ENCODE data around the gene RXYLT1.

The RXYLT1 gene

DNA sequence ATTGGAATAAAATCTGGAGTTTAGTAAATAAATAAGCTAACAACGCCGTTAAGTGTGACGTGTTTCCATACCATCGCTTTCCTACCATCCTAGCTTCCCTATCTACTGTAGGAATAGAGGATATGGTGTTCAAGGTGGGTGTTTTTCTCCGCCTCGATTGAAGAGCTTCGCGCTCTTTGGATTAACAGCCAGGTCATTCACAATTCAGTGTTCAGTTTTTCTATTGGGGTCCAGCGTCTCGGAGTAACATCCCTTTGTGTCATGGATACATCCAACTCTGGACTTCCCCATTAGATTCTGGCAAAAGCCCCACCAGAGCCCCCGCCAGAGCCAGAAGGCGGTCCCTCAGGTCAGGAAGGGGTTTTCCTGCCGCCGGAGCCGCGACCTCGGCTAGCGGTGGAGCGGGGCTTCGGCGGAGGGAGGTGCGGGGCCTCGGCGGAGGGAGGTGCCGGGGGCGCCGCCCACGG, 63.6 kb downstream of the RXYLT1 start:
- H3K36me3 ChIP-seq (ENCODE audit: control insufficient read depth in 1 of 2, insufficient read depth in 2 of 2, low read depth in 1 of 2, low read length in 2 of 2) = peaks cover 0 to 7% of the 10 kb centered on the region in 2 experiments
- H3K4ac ChIP-seq (ENCODE audit: low read depth in 1 of 2, low read length in 2 of 2) = no peak overlapping the region
- peak overlapping the region; percentile 100 for H3K9ac ChIP-seq (ENCODE audit: low read length)
- DNase-seq = no peak
- H2AFZ ChIP-seq (ENCODE audit: low read depth, low read length) = no peak overlapping the region
- no peak overlapping the region for H2BK5ac ChIP-seq (ENCODE audit: low read depth, low read length, poor library complexity, severe bottlenecking)
- H2BK15ac ChIP-seq (ENCODE audit: low read depth, poor library complexity, severe bottlenecking) = peak overlapping the region; percentile 96
- 18% methylated on average over 23 of the region's 28 CpGs for WGBS
- H3K23ac ChIP-seq (ENCODE audit: low read length in 2 of 2) = no peak overlapping the region
- peak overlapping the region; percentile 90 to 100 for H3K4me3 ChIP-seq (ENCODE audit: insufficient read depth in 1 of 2, low read depth in 1 of 2, low read length in 2 of 2)
- peak overlapping the region; percentile 91 for H3K4me2 ChIP-seq (ENCODE audit: low read length, poor library complexity, severe bottlenecking)
- H4K8ac ChIP-seq (ENCODE audit: low read length) = peak overlapping the region; percentile 37
- H3K27me3 ChIP-seq (ENCODE audit: control insufficient read depth in 1 of 2, insufficient read depth in 1 of 2, low read length in 2 of 2) = no peaks in the 10 kb centered on the region
- H2AK5ac ChIP-seq (ENCODE audit: low read length, severe bottlenecking) = no peak overlapping the region
- peak overlapping the region in 1 of 2 experiments; percentile 88 for H2BK12ac ChIP-seq (ENCODE audit: low read length in 2 of 2)
- no peak overlapping the region for H3K14ac ChIP-seq (ENCODE audit: low read length in 2 of 2)
- H3K27ac ChIP-seq (ENCODE audit: low read length, poor library complexity, severe bottlenecking) = peak overlapping the region; percentile 62
- no peaks in the 10 kb centered on the region for H3K9me3 ChIP-seq (ENCODE audit: control insufficient read depth, low read length)
- no peaks in the 10 kb centered on the region for H3K79me1 ChIP-seq (replicated peaks; ENCODE audit: low read length, poor library complexity, severe bottlenecking)
- H2BK120ac ChIP-seq (ENCODE audit: low read depth, low read length) = no peak overlapping the region
- H4K91ac ChIP-seq (ENCODE audit: low read length) = peak overlapping the region; percentile 27
- H3K4me1 ChIP-seq (ENCODE audit: control insufficient read depth, insufficient read depth, low read depth, low read length) = peaks cover 5% of the 10 kb centered on the region
- peak overlapping the region; percentile 35 to 83 for H3K18ac ChIP-seq (ENCODE audit: low read depth in 1 of 2, low read length in 2 of 2)

- Histone ChIP-seq H3K4me2 (ENCODE audit: low read length, poor library complexity, severe bottlenecking) (peak overlapping the region; percentile 91), H3K4me1 (ENCODE audit: control insufficient read depth, insufficient read depth, low read depth, low read length) (peaks cover 5% of the 10 kb centered on the region), H3K9ac (ENCODE audit: low read length) (peak overlapping the region; percentile 100), H2BK120ac (ENCODE audit: low read depth, low read length) (peak overlapping the region; percentile 98), H2BK12ac (ENCODE audit: low read length in 2 of 2) (peak overlapping the region; percentile 67 to 89), H3K36me3 (ENCODE audit: control insufficient read depth in 1 of 2, insufficient read depth in 2 of 2, low read depth in 1 of 2, low read length in 2 of 2) (peaks cover 0 to 7% of the 10 kb centered on the region in 2 experiments), H4K8ac (ENCODE audit: low read length) (peak overlapping the region; percentile 92), H2AFZ (ENCODE audit: low read depth, low read length) (peak overlapping the region; percentile 6), H3K27me3 (ENCODE audit: control insufficient read depth in 1 of 2, insufficient read depth in 1 of 2, low read length in 2 of 2) (no peaks in the 10 kb centered on the region), H3K9me3 (ENCODE audit: control insufficient read depth, low read length) (no peaks in the 10 kb centered on the region), H3K4me3 (ENCODE audit: insufficient read depth in 1 of 2, low read depth in 1 of 2, low read length in 2 of 2) (peak overlapping the region; percentile 90 to 100), H3K4ac (ENCODE audit: low read depth in 1 of 2, low read length in 2 of 2) (peak overlapping the region; percentile 53 to 98), H4K91ac (ENCODE audit: low read length) (peak overlapping the region; percentile 97), H2AK5ac (ENCODE audit: low read length, severe bottlenecking) (no peak overlapping the region), H3K14ac (ENCODE audit: low read length in 2 of 2) (peak overlapping the region; percentile 66), H3K79me1 (replicated peaks; ENCODE audit: low read length, poor library complexity, severe bottlenecking) (no peaks in the 10 kb centered on the region), H2BK15ac (ENCODE audit: low read depth, poor library complexity, severe bottlenecking) (peak overlapping the region; percentile 96), H3K27ac (ENCODE audit: low read length, poor library complexity, severe bottlenecking) (peak overlapping the region; percentile 44), H3K18ac (ENCODE audit: low read depth in 1 of 2, low read length in 2 of 2) (peak overlapping the region; percentile 80 to 97), H3K23ac (ENCODE audit: low read length in 2 of 2) (peak overlapping the region; percentile 5 to 29), H2BK5ac (ENCODE audit: low read depth, low read length, poor library complexity, severe bottlenecking) (peak overlapping the region; percentile 36)
- WGBS = 1% methylated on average over 59 of the region's 80 CpGs
- DNase-seq = peak; percentile 94
Measured at GRCh38 chr12:63843721-63844390, 64.1 kb downstream of the RXYLT1 start.

DNA sequence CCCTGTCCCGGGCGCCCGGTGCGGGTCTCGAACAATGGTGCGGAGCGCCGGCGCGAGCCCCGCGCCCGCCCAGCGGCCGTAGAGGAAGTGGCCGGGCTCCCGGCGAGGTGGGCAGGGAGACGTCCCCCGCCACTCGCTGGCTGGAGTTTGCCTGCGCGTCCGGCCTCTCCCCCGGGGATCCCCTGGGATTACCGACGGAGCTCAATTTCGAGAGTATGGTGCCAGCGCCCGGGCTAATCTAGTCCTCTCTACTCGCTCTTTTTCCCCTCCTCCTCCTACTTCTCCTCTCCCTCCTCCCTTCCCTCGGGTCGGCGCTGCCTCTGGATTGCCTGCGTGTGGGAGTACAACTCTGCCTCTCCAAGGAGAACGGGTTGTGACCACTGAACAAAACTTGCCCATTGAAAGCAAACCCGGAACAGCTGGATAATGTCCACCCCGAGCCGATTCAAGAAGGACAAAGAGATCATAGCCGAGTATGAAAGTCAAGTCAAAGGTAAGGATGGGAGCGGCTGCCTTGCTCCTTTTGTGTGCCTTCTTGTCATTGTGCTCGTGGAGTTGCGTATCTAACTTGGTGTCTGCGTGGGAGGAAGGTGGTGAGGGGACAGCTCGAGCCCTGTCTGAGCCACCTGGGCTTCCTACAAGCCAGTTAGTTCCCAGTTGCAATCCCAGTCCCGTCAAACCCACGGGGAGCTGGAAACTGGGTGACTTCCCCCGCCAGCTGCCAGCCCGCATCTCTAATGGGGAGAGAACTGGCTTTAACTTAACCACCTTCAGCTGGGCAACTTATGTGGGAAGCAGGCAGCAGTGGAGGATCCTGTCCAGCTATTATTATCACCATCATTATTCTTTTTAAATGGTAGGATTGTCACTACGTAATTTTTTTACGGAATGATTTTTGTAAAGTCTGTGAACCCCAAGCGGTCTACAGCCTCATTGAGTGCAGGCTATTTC, 65.0 kb downstream of the RXYLT1 start, which contains the start of gene SRGAP1:
SRGAP1 (plus strand) TSS at position 310 of the 951 bp plus-strand sequence; CDS start at position 427, 117 bp downstream.
- H2BK120ac ChIP-seq (ENCODE audit: low read depth, low read length) = peak within 1 kb of the TSS; percentile 98
- peak within 1 kb of the TSS; percentile 91 for H3K4me2 ChIP-seq (ENCODE audit: low read length, poor library complexity, severe bottlenecking)
- peak within 1 kb of the TSS; percentile 29 to 86 for H3K23ac ChIP-seq (ENCODE audit: low read length in 2 of 2)
- no peaks in the 10 kb centered on the region for H3K9me3 ChIP-seq (ENCODE audit: control insufficient read depth, low read length)
- H3K14ac ChIP-seq (ENCODE audit: low read length in 2 of 2) = peak within 1 kb of the TSS; percentile 66 to 96
- WGBS = under 1% methylated on average over 52 of the region's 52 CpGs
- DNase-seq = peak; percentile 81
- peak within 1 kb of the TSS; percentile 92 for H4K8ac ChIP-seq (ENCODE audit: low read length)
- peak within 1 kb of the TSS; percentile 96 for H2BK15ac ChIP-seq (ENCODE audit: low read depth, poor library complexity, severe bottlenecking)
- H2BK5ac ChIP-seq (ENCODE audit: low read depth, low read length, poor library complexity, severe bottlenecking) = peak within 1 kb of the TSS; percentile 84
- H4K91ac ChIP-seq (ENCODE audit: low read length) = peak within 1 kb of the TSS; percentile 97
- H3K9ac ChIP-seq (ENCODE audit: low read length) = peak within 1 kb of the TSS; percentile 100
- H3K27me3 ChIP-seq (ENCODE audit: control insufficient read depth in 1 of 2, insufficient read depth in 1 of 2, low read length in 2 of 2) = no peaks in the 10 kb centered on the region
- H3K4ac ChIP-seq (ENCODE audit: low read depth in 1 of 2, low read length in 2 of 2) = peak within 1 kb of the TSS; percentile 72 to 98
- peaks cover 5% of the 10 kb centered on the region for H3K4me1 ChIP-seq (ENCODE audit: control insufficient read depth, insufficient read depth, low read depth, low read length)
- peaks cover 0 to 7% of the 10 kb centered on the region in 2 experiments for H3K36me3 ChIP-seq (ENCODE audit: control insufficient read depth in 1 of 2, insufficient read depth in 2 of 2, low read depth in 1 of 2, low read length in 2 of 2)
- H3K18ac ChIP-seq (ENCODE audit: low read depth in 1 of 2, low read length in 2 of 2) = peak within 1 kb of the TSS; percentile 95 to 97
- peak within 1 kb of the TSS; percentile 90 to 100 for H3K4me3 ChIP-seq (ENCODE audit: insufficient read depth in 1 of 2, low read depth in 1 of 2, low read length in 2 of 2)
- peak within 1 kb of the TSS; percentile 78 to 89 for H2BK12ac ChIP-seq (ENCODE audit: low read length in 2 of 2)
- H3K27ac ChIP-seq (ENCODE audit: low read length, poor library complexity, severe bottlenecking) = peak within 1 kb of the TSS; percentile 66
- no peaks in the 10 kb centered on the region for H3K79me1 ChIP-seq (replicated peaks; ENCODE audit: low read length, poor library complexity, severe bottlenecking)
- H2AK5ac ChIP-seq (ENCODE audit: low read length, severe bottlenecking) = no peak within 1 kb of the TSS
- H2AFZ ChIP-seq (ENCODE audit: low read depth, low read length) = peak within 1 kb of the TSS; percentile 81

All from mesenchymal stem cell (in vitro differentiated cells and primary cell).